Chondrocyte (in vitro differentiated cells): ENCODE measurements around the gene PRKAR1B. TPM values are rescaled to one million over a fixed set of nuclear protein-coding genes. Genes with fewer than 3 reads are reported as not detected.

Source experiments
- DNase-seq: peaks from one replicate; pipeline ENCODE4 v3.0.0; 2021; ENCODE audit warnings: mixed read lengths, low spot score
- H3K27ac Mint-ChIP-seq: one replicate; pipeline ENCODE4 v1.8.0; 2021; ENCODE audit warnings: mild to moderate bottlenecking, moderate library complexity, mixed read lengths; ENCODE audit not compliant: unreplicated experiment
- H3K27me3 Mint-ChIP-seq: 2 replicates; pipeline ENCODE4 v1.8.0; 2021; ENCODE audit warnings: low read depth, mixed read lengths
- H3K36me3 Mint-ChIP-seq: 2 replicates; pipeline ENCODE4 v1.8.0; 2021; ENCODE audit warnings: low read depth, mixed read lengths
- H3K4me1 Mint-ChIP-seq: 2 replicates; pipeline ENCODE4 v1.8.0; 2021; ENCODE audit warnings: low read depth, mild to moderate bottlenecking, mixed read lengths
- H3K4me3 Mint-ChIP-seq: one replicate; pipeline ENCODE4 v1.8.0; 2021; ENCODE audit warnings: mild to moderate bottlenecking, moderate library complexity, mixed read lengths; ENCODE audit not compliant: unreplicated experiment
- H3K9me3 Mint-ChIP-seq: 2 replicates; pipeline ENCODE4 v1.8.0; 2021; ENCODE audit warnings: low read depth, mixed read lengths
- CTCF ChIP-seq: fragments of 200-600 bp; sonication (generic); IDR thresholded peaks from 2 replicates; pipeline ENCODE4 v1.5.0; 2021; ENCODE audit warnings: antibody characterized with exemption, mild to moderate bottlenecking, moderate library complexity
- total RNA-seq: library from RNA; stranded (reverse); gene quantifications from 3 replicates; pipeline ENCODE4 v1.2.1, GENCODE V29; 2021

Gene PRKAR1B
- total RNA-seq, 1 donor from 2014 or later = 7.7 TPM

DNA sequence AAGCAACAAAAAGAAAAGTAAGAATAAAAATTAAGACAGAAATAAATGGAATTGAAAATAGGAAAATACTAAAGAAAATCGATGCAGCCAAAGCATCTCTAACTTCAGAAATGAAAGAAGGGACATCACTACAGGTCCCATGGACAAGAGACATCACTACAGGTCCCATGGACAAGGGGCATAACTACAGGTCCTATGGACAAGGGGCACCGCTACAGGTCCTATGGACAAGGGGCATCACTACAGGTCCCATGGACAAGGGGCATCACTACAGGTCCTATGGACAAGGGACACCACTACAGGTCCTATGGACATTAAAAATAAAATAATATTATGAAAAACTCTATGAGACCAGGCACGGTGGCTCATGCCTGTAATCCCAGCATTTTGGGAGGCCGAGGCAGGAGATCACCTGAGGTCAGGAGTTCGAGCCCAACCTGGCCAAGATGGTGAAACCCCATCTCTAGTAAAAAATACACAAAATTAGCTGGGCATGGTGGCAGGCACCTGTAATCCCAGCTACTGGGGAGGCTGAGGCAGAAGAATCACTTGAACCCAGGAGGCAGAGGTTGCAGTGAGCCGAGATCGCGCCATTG lies 101.6 kb downstream of the PRKAR1B start:
- H3K4me3 Mint-ChIP-seq = no peak overlapping the region
- no peaks in the 10 kb centered on the region for H3K4me1 Mint-ChIP-seq
- H3K27ac Mint-ChIP-seq = peak overlapping the region; percentile 57
- peaks cover 29% of the 10 kb centered on the region for H3K9me3 Mint-ChIP-seq
- TF ChIP-seq CTCF = no peak
- no peaks in the 10 kb centered on the region for H3K27me3 Mint-ChIP-seq
- peak; percentile 20 for DNase-seq
- H3K36me3 Mint-ChIP-seq = peaks cover 14% of the 10 kb centered on the region

DNA sequence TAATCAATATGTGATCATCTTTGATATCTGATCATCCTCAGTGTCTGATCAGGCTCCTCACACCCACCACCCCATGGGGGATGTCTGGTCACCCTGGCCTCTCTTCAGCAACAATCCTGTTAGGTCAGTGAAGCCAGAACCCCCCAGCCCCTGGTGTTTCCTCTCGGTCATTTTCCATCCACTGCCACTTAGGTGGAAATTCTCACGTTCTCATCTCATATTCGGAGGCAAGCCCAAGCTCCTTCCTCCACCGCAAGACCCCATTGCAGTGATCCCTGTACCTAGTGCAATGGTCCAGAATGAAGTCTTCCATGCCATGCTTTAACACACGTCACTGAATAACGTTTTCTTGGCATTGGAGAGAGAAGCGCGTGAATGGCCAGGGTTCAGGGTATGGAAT lies 103.6 kb downstream of the PRKAR1B start:
- H3K4me3 Mint-ChIP-seq = no peak overlapping the region
- no peak for TF ChIP-seq CTCF
- peaks cover 35% of the 10 kb centered on the region for H3K9me3 Mint-ChIP-seq
- no peak overlapping the region for H3K27ac Mint-ChIP-seq
- H3K36me3 Mint-ChIP-seq = peaks cover 16% of the 10 kb centered on the region
- no peaks in the 10 kb centered on the region for H3K27me3 Mint-ChIP-seq
- DNase-seq = peak; percentile 10
- peaks cover 3% of the 10 kb centered on the region for H3K4me1 Mint-ChIP-seq

- no peak for TF ChIP-seq CTCF
- Mint-ChIP-seq H3K27ac (no peak overlapping the region), H3K27me3 (no peaks in the 10 kb centered on the region), H3K4me3 (no peak overlapping the region), H3K9me3 (peaks cover 38% of the 10 kb centered on the region), H3K36me3 (peaks cover 16% of the 10 kb centered on the region), H3K4me1 (peaks cover 3% of the 10 kb centered on the region)
- peak; percentile 63 for DNase-seq
These were observed 105.4 kb downstream of the PRKAR1B start for GRCh38 chr7:621572-622285.

- peaks cover 37% of the 10 kb centered on the region for H3K9me3 Mint-ChIP-seq
- no peak for DNase-seq
- H3K36me3 Mint-ChIP-seq = peaks cover 16% of the 10 kb centered on the region
- peaks cover 3% of the 10 kb centered on the region for H3K4me1 Mint-ChIP-seq
- H3K27ac Mint-ChIP-seq = no peak overlapping the region
- H3K4me3 Mint-ChIP-seq = no peak overlapping the region
- no peak for TF ChIP-seq CTCF
- H3K27me3 Mint-ChIP-seq = no peaks in the 10 kb centered on the region
These were observed 106.2 kb downstream of the PRKAR1B start for GRCh38 chr7:620885-621284.

- Mint-ChIP-seq H3K4me3 (no peak overlapping the region), H3K27ac (no peak overlapping the region), H3K36me3 (peaks cover 13% of the 10 kb centered on the region), H3K9me3 (peaks cover 33% of the 10 kb centered on the region), H3K27me3 (no peaks in the 10 kb centered on the region), H3K4me1 (peaks cover 3% of the 10 kb centered on the region)
- TF ChIP-seq CTCF = no peak
- DNase-seq = no peak
These were observed 107.0 kb downstream of the PRKAR1B start for GRCh38 chr7:620056-620455.
